ENCODE measurements around the gene U2AF1L4. TPM values are rescaled to one million over a fixed set of nuclear protein-coding genes. Genes with fewer than 3 reads are reported as not detected.
"Not testable (repeated sequence)": the region's sequence is repeated elsewhere in the genome, so short reads cannot be mapped to it uniquely, and the experiment has no call there.

U2AF1L4 gene
- polyA plus RNA-seq, 3 donors: 6.2 to 140 (median 8.7) TPM

DNA sequence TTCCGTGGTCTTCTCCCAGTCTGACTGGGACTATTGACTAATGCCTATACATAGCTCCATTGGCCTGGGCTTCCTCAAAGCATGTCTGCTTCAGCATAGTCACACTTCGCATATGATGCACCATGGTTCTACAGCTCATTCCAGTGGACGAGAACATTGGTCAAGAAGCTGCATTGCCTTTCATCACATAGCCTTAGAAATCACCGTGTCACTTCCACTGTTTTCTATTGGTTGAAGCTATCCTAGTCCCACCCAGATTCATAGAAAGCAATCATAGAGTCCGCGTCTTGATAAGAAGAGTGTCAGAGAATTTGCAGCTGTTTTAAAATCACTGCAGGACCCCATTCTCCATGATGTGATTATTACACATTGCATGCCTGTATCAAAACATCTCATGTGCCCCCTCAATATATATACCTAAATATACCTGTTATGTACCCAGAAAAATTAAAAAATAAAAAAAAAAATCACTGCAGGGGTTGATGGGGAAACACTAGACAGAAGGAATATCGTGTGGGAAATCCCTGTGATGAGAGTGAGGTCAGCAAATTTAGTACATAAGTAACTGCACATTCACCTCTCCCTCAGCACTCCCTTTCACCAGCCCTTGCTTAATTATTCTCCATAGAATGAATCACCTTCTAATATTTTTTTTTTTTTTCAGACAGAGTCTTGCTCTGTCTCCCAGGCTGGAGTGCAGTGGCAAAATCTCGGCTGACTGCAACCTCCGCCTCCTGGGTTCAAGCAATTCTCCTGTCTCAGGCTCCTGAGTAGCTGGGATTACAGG is 28.0 kb upstream of the U2AF1L4 start:
- DNase-seq: peak in 2 of 3 donors; percentile 20 to 71
- Mint-ChIP-seq H3K27ac (peak overlapping the region in 1 of 7 donors; percentile 50), H3K27me3 (ENCODE audit: low read depth in 3 of 3) (peaks cover 0 to 5% (median 4%) of the 10 kb centered on the region in 3 donors), H3K36me3 (peaks cover 6 to 14% of the 10 kb centered on the region in 2 donors), H3K4me3 (no peak overlapping the region), H3K9me3 (peaks cover 0 to 2% (median 0%) of the 10 kb centered on the region in 7 donors), H3K4me1 (peaks cover 23% of the 10 kb centered on the region)
- Histone ChIP-seq H3K4me3 (replicated peaks in 1 of 3; ENCODE audit: low read depth in 2 of 3, low read length in 3 of 3) (no peak overlapping the region), H3K9me3 (replicated peaks in 1 of 2; ENCODE audit: control insufficient read depth in 1 of 2, insufficient read depth in 1 of 2, low read length in 2 of 2) (no peaks in the 10 kb centered on the region), H3K27ac (ENCODE audit: low read depth in 1 of 2, low read length in 2 of 2) (no peak overlapping the region), H4K20me1 (ENCODE audit: insufficient read depth, low read length) (no peaks in the 10 kb centered on the region), H3K9ac (ENCODE audit: insufficient read depth, low read length, poor library complexity, severe bottlenecking) (no peak overlapping the region), H3K4me1 (ENCODE audit: control insufficient read depth in 1 of 2, insufficient read depth in 2 of 2, low read length in 2 of 2) (peaks cover 14 to 19% of the 10 kb centered on the region in 2 donors), H2AFZ (ENCODE audit: insufficient read depth, low read depth, low read length, poor library complexity, severe bottlenecking) (no peak overlapping the region), H3K79me2 (ENCODE audit: insufficient read depth, low read length) (peaks cover 20% of the 10 kb centered on the region), H3K27me3 (ENCODE audit: control insufficient read depth in 2 of 2, insufficient read depth in 2 of 2, low read length in 2 of 2) (no peaks in the 10 kb centered on the region), H3K4me2 (replicated peaks; ENCODE audit: extremely low read depth, low read length, poor library complexity, severe bottlenecking) (no peak overlapping the region), H3K36me3 (replicated peaks in 1 of 2; ENCODE audit: control insufficient read depth in 1 of 2, insufficient read depth in 2 of 2, low read length in 2 of 2) (no peaks in the 10 kb centered on the region)
- intact Hi-C loops (cut with micrococcal nuclease): loop anchor here in 1 of 2 donors (10.0 kb wide), 2 partner anchors 102 to 282 kb away; partner anchors contain the start of genes THAP8 and WDR62
- 100% methylated on average over 2 of the region's 9 CpGs for WGBS (ENCODE audit: insufficient coverage)
- TF ChIP-seq, protein P1, sequence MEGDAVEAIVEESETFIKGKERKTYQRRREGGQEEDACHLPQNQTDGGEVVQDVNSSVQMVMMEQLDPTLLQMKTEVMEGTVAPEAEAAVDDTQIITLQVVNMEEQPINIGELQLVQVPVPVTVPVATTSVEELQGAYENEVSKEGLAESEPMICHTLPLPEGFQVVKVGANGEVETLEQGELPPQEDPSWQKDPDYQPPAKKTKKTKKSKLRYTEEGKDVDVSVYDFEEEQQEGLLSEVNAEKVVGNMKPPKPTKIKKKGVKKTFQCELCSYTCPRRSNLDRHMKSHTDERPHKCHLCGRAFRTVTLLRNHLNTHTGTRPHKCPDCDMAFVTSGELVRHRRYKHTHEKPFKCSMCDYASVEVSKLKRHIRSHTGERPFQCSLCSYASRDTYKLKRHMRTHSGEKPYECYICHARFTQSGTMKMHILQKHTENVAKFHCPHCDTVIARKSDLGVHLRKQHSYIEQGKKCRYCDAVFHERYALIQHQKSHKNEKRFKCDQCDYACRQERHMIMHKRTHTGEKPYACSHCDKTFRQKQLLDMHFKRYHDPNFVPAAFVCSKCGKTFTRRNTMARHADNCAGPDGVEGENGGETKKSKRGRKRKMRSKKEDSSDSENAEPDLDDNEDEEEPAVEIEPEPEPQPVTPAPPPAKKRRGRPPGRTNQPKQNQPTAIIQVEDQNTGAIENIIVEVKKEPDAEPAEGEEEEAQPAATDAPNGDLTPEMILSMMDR (IDR thresholded peaks at IDR 0.05): no peak

DNA sequence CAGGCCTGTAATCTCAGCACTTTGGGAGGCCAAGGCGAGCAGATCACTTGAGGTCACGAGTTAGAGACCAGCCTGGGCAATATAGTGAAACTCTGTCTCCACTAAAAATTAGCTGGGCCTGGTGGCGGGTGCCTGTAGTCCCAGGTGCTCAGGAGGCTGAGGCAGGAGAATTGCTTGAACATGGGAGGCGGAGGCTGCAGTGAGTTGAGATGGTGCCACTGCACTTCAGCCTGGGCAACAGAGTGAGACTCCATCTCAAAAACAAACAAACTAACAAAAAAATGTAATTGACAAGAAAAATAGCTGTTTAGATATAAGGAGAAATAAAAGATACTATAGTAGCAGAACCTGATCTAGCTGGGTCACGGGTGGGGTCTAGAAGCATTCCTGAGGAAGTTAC is 27.1 kb upstream of the U2AF1L4 start:
- H3K9ac ChIP-seq (ENCODE audit: insufficient read depth, low read length, poor library complexity, severe bottlenecking); H3K27ac Mint-ChIP-seq; H3K9me3 ChIP-seq (replicated peaks in 1 of 2; ENCODE audit: control insufficient read depth in 1 of 2, insufficient read depth in 1 of 2, low read length in 2 of 2); H3K4me2 ChIP-seq (replicated peaks; ENCODE audit: extremely low read depth, low read length, poor library complexity, severe bottlenecking); H3K27me3 Mint-ChIP-seq (ENCODE audit: low read depth in 3 of 3); H3K4me3 Mint-ChIP-seq; H3K36me3 ChIP-seq (replicated peaks in 1 of 2; ENCODE audit: control insufficient read depth in 1 of 2, insufficient read depth in 2 of 2, low read length in 2 of 2); H3K9me3 Mint-ChIP-seq; DNase-seq; H4K20me1 ChIP-seq (ENCODE audit: insufficient read depth, low read length); H3K4me3 ChIP-seq (replicated peaks in 1 of 3; ENCODE audit: low read depth in 2 of 3, low read length in 3 of 3); H3K27me3 ChIP-seq (ENCODE audit: control insufficient read depth in 2 of 2, insufficient read depth in 2 of 2, low read length in 2 of 2); H3K27ac ChIP-seq (ENCODE audit: low read depth in 1 of 2, low read length in 2 of 2); H2AFZ ChIP-seq (ENCODE audit: insufficient read depth, low read depth, low read length, poor library complexity, severe bottlenecking): not testable (repeated sequence)
- peaks cover 14 to 19% of the 10 kb centered on the region in 2 donors for H3K4me1 ChIP-seq (ENCODE audit: control insufficient read depth in 1 of 2, insufficient read depth in 2 of 2, low read length in 2 of 2)
- peaks cover 23% of the 10 kb centered on the region for H3K4me1 Mint-ChIP-seq
- intact Hi-C loops (cut with micrococcal nuclease): loop anchor here in 1 of 2 donors (10.0 kb wide), 2 partner anchors 102 to 282 kb away; partner anchors contain the start of genes THAP8 and WDR62
- WGBS (ENCODE audit: insufficient coverage): 100% methylated on average over 3 of the region's 5 CpGs
- H3K36me3 Mint-ChIP-seq: peaks cover 6 to 13% of the 10 kb centered on the region in 2 donors
- peaks cover 18% of the 10 kb centered on the region for H3K79me2 ChIP-seq (ENCODE audit: insufficient read depth, low read length)

All from CD14-positive monocyte (primary cell).